Activated CD4-positive, CD25-positive, alpha-beta regulatory T cell treated with anti-CD3 and anti-CD28 coated beads, Interleukin-2, amount 50 U/mL, for 72 hours (primary cell): Measurements from ENCODE around the gene DPYSL3.

ENCODE experiments used
- DNase-seq: peaks from one replicate; pipeline ENCODE4 v3.0.0; 2021

The DPYSL3 gene

GRCh38 chr5:147359101-147359500 is 150.8 kb downstream of the DPYSL3 start:
- no peak for DNase-seq

GRCh38 chr5:147349241-147349640 is 160.6 kb downstream of the DPYSL3 start:
- no peak for DNase-seq

- DNase-seq: no peak
These were observed 161.4 kb downstream of the DPYSL3 start for GRCh38 chr5:147348451-147348850.

GRCh38 chr5:147348046-147348445 is 161.8 kb downstream of the DPYSL3 start:
- no peak for DNase-seq

- no peak for DNase-seq
These were observed 163.8 kb downstream of the DPYSL3 start for GRCh38 chr5:147346006-147346561.

- no peak for DNase-seq
These were observed 165.0 kb downstream of the DPYSL3 start for GRCh38 chr5:147344861-147345260.

GRCh38 chr5:147341345-147341744 is 168.5 kb downstream of the DPYSL3 start:
- DNase-seq: no peak

- DNase-seq: no peak
These were observed 168.9 kb downstream of the DPYSL3 start for GRCh38 chr5:147340941-147341340.
